ENCODE data around the gene ZMYND10. TPM values are rescaled to one million over a fixed set of nuclear protein-coding genes. Genes with fewer than 3 reads are reported as not detected.

ZMYND10 gene
- total RNA-seq, 2 experiments from 2014 or later = 1.0 to 1.3 TPM

GRCh38 chr3:50380405-50381085 is 35.0 kb upstream of the ZMYND10 start:
- DNase-seq (no peak), ATAC-seq (no peak)
- Mint-ChIP-seq H3K27ac (no peak overlapping the region), H3K4me1 (no peaks in the 10 kb centered on the region), H3K27me3 (no peaks in the 10 kb centered on the region), H3K9me3 (ENCODE audit: low read depth) (no peaks in the 10 kb centered on the region), H3K36me3 (ENCODE audit: low read depth) (no peaks in the 10 kb centered on the region), H3K4me3 (no peak overlapping the region)
- POLR2A ChIA-PET = interaction anchor here (0.6 kb wide), 1 partner anchor 36 kb away, joined by 3 read pairs; no protein-coding TSS in a partner anchor
- CTCF ChIA-PET = no interaction called here
- intact Hi-C loops (cut with DNase I, micrococcal nuclease) = no loop called here

GRCh38 chr3:50378757-50379156 is 33.2 kb upstream of the ZMYND10 start:
- ATAC-seq (no peak), DNase-seq (no peak)
- POLR2A ChIA-PET = no interaction called here
- intact Hi-C loops (cut with DNase I, micrococcal nuclease) = no loop called here
- H3K27me3 Mint-ChIP-seq = no peaks in the 10 kb centered on the region
- H3K9me3 Mint-ChIP-seq (ENCODE audit: low read depth) = no peaks in the 10 kb centered on the region
- H3K36me3 Mint-ChIP-seq (ENCODE audit: low read depth) = no peaks in the 10 kb centered on the region
- CTCF ChIA-PET = no interaction called here
- no peak overlapping the region for H3K27ac Mint-ChIP-seq
- H3K4me1 Mint-ChIP-seq = no peaks in the 10 kb centered on the region
- no peak overlapping the region for H3K4me3 Mint-ChIP-seq

GRCh38 chr3:50378024-50378423 is 32.5 kb upstream of the ZMYND10 start:
- DNase-seq (no peak), ATAC-seq (no peak)
- Mint-ChIP-seq H3K4me1 (peaks cover 4% of the 10 kb centered on the region), H3K27ac (no peak overlapping the region), H3K27me3 (no peaks in the 10 kb centered on the region), H3K36me3 (ENCODE audit: low read depth) (no peaks in the 10 kb centered on the region), H3K4me3 (no peak overlapping the region), H3K9me3 (ENCODE audit: low read depth) (no peaks in the 10 kb centered on the region)
- ChIA-PET POLR2A (no interaction called here), CTCF (no interaction called here)
- intact Hi-C loops (cut with DNase I, micrococcal nuclease) = no loop called here

- peak; percentile 26 for ATAC-seq
- H3K9me3 Mint-ChIP-seq (ENCODE audit: low read depth) = no peaks in the 10 kb centered on the region
- DNase-seq = no peak
- H3K27ac Mint-ChIP-seq = no peak overlapping the region
- no peaks in the 10 kb centered on the region for H3K27me3 Mint-ChIP-seq
- H3K4me1 Mint-ChIP-seq = peaks cover 8% of the 10 kb centered on the region
- POLR2A ChIA-PET = no interaction called here
- H3K36me3 Mint-ChIP-seq (ENCODE audit: low read depth) = no peaks in the 10 kb centered on the region
- intact Hi-C loops (cut with DNase I, micrococcal nuclease) = no loop called here
- H3K4me3 Mint-ChIP-seq = no peak overlapping the region
- CTCF ChIA-PET = no interaction called here
These were observed 29.9 kb upstream of the ZMYND10 start for GRCh38 chr3:50375258-50375931.

- Mint-ChIP-seq H3K27ac (no peak overlapping the region), H3K4me3 (no peak overlapping the region), H3K27me3 (no peaks in the 10 kb centered on the region), H3K4me1 (peaks cover 8% of the 10 kb centered on the region), H3K36me3 (ENCODE audit: low read depth) (no peaks in the 10 kb centered on the region), H3K9me3 (ENCODE audit: low read depth) (no peaks in the 10 kb centered on the region)
- no peak for DNase-seq
- CTCF ChIA-PET = no interaction called here
- intact Hi-C loops (cut with DNase I, micrococcal nuclease) = no loop called here
- POLR2A ChIA-PET = no interaction called here
- no peak for ATAC-seq
These were observed 29.1 kb upstream of the ZMYND10 start for GRCh38 chr3:50374363-50375257.

GRCh38 chr3:50373146-50374051 is 27.9 kb upstream of the ZMYND10 start:
- Mint-ChIP-seq H3K36me3 (ENCODE audit: low read depth) (no peaks in the 10 kb centered on the region), H3K27ac (no peak overlapping the region), H3K4me1 (peaks cover 8% of the 10 kb centered on the region)

GRCh38 chr3:50372349-50372748 is 26.8 kb upstream of the ZMYND10 start:
- intact Hi-C loops (cut with DNase I, micrococcal nuclease) = no loop called here
- ATAC-seq (peak; percentile 14), DNase-seq (no peak)
- POLR2A ChIA-PET = no interaction called here
- Mint-ChIP-seq H3K4me3 (no peak overlapping the region), H3K27me3 (no peaks in the 10 kb centered on the region), H3K9me3 (ENCODE audit: low read depth) (no peaks in the 10 kb centered on the region), H3K27ac (no peak overlapping the region), H3K4me1 (peaks cover 8% of the 10 kb centered on the region), H3K36me3 (ENCODE audit: low read depth) (no peaks in the 10 kb centered on the region)
- CTCF ChIA-PET = no interaction called here

More at GRCh38 chr3:50373146-50374051, 27.9 kb upstream of the ZMYND10 start:
- intact Hi-C loops (cut with DNase I, micrococcal nuclease) = no loop called here
- no peaks in the 10 kb centered on the region for H3K9me3 Mint-ChIP-seq (ENCODE audit: low read depth)
- ChIA-PET CTCF (no interaction called here), POLR2A (no interaction called here)
- no peak overlapping the region for H3K4me3 Mint-ChIP-seq
- DNase-seq (no peak), ATAC-seq (no peak)
- H3K27me3 Mint-ChIP-seq = no peaks in the 10 kb centered on the region

- Mint-ChIP-seq H3K36me3 (ENCODE audit: low read depth) (no peaks in the 10 kb centered on the region), H3K9me3 (ENCODE audit: low read depth) (no peaks in the 10 kb centered on the region), H3K4me3 (no peak overlapping the region), H3K4me1 (peaks cover 11% of the 10 kb centered on the region), H3K27ac (no peak overlapping the region), H3K27me3 (no peaks in the 10 kb centered on the region)
- peak; percentile 10 for ATAC-seq
- no peak for DNase-seq
- intact Hi-C loops (cut with DNase I, micrococcal nuclease) = no loop called here
- ChIA-PET POLR2A (no interaction called here), CTCF (no interaction called here)
These were observed 25.7 kb upstream of the ZMYND10 start for GRCh38 chr3:50371133-50371685.

GRCh38 chr3:50370594-50370993 is 25.1 kb upstream of the ZMYND10 start:
- ChIA-PET POLR2A (no interaction called here), CTCF (interaction anchor here (0.7 kb wide), 2 partner anchors 94 to 172 kb away, joined by 3 to 4 read pairs; no protein-coding TSS in a partner anchor)
- no peak overlapping the region for H3K4me3 Mint-ChIP-seq
- ATAC-seq (peak; percentile 35), DNase-seq (no peak)
- intact Hi-C loops (cut with DNase I, micrococcal nuclease) = no loop called here
- H3K36me3 Mint-ChIP-seq (ENCODE audit: low read depth) = no peaks in the 10 kb centered on the region
- no peaks in the 10 kb centered on the region for H3K9me3 Mint-ChIP-seq (ENCODE audit: low read depth)
- no peak overlapping the region for H3K27ac Mint-ChIP-seq
- no peaks in the 10 kb centered on the region for H3K27me3 Mint-ChIP-seq
- peaks cover 18% of the 10 kb centered on the region for H3K4me1 Mint-ChIP-seq

GRCh38 chr3:50369012-50369670 is 23.6 kb upstream of the ZMYND10 start:
- intact Hi-C loops (cut with DNase I, micrococcal nuclease) = no loop called here
- Mint-ChIP-seq H3K36me3 (ENCODE audit: low read depth) (no peaks in the 10 kb centered on the region), H3K27me3 (no peaks in the 10 kb centered on the region), H3K4me1 (peaks cover 20% of the 10 kb centered on the region), H3K27ac (no peak overlapping the region), H3K9me3 (ENCODE audit: low read depth) (no peaks in the 10 kb centered on the region), H3K4me3 (no peak overlapping the region)
- CTCF ChIA-PET = no interaction called here
- POLR2A ChIA-PET = no interaction called here
- no peak for DNase-seq
- no peak for ATAC-seq
